ENCODE data around the gene SHB.
"Not testable (repeated sequence)": the region's sequence is repeated elsewhere in the genome, so short reads cannot be mapped to it uniquely, and the experiment has no call there.

The SHB gene

DNA sequence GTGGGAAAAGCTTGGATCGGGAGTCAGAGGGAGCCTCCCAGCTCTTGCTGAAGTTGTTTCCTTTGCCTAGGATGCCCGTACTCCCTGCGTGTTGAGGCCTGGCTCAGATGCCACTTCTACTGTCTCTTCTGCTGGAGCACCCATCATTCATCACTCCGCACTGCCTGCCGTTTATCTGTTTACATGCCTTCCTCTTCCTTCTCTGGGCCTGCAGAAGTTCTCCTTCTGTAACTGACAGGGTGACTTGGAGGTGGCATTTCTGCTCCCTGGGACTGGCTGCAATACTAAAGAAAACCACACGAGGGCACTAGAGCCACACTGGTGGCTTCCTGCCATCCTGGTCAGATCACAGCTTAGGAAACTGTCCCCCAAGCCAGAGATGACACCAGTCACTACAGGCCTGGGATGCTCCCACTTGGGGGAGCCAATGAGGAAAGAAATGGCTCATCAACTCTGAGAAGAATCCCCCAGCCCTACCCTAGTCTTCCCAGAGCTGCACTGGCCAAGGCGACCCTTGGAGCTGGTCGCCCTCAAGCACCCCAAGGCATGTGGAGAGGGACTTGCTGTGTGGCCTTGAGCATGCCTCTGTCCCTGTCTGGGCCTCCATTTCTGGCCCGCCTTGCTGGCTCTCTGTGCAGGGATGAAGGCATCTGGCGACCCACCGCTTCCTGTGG, 155.4 kb downstream of the SHB start:
- peak; percentile 91 for DNase-seq

DNA sequence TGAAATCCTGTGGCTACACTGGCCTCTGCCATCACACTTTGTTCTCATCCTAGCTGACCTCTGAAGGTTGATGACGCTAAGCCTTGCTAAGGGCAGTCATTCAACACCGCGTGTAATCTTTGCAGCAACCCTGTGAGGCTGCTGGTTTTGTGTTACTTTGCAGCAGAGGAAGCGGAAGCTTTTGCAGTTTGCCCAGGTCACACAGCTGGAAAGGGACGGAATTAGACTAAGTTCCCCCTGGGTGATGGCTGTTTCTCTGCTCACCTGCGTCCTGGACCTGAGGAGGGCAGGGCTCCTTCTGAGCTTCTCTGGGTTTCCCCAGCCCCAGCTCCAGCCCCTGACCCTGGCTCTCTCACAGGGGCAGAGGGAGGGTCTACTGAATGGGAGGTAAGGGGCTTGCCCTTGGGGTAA, 157.8 kb downstream of the SHB start:
- no peak for DNase-seq

DNA sequence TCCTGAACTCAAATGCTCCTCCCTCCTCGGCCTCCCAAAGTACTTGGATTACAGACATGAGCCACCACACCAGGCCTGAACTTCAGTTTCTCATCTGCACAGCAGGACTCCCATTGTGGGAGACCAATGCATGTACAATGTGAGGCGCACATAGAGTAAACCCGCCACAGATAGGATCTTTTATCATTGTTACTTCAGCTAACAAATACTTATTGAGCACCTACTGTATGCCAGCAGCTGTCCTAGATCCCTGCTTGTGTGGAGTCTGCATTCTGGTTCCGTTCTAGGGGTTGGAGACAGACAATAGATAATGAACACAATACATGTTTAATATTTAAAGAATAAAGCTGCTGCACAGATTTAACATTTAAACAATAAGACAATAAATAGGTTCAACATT, 158.8 kb downstream of the SHB start:
- DNase-seq = no peak

DNA sequence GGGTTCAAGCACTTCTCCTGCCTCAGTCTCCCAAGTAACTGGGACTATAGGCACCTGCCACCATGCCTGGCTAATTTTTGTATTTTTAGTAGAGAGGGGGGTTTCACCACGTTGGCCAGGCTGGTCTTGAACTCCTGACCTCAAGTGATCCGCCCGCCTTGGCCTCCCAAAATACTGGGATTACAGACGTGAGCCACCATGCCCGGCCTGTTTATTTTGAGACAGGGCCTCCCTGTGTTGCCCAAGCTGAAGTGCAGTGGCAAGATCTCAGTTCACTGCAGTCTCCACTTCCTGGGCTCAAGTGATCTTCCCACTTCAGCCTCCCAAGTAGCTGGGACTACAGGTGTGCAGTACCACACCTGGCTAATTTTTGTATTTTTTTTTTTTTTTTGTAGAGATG, 159.2 kb downstream of the SHB start:
- not testable (repeated sequence) for DNase-seq

DNA sequence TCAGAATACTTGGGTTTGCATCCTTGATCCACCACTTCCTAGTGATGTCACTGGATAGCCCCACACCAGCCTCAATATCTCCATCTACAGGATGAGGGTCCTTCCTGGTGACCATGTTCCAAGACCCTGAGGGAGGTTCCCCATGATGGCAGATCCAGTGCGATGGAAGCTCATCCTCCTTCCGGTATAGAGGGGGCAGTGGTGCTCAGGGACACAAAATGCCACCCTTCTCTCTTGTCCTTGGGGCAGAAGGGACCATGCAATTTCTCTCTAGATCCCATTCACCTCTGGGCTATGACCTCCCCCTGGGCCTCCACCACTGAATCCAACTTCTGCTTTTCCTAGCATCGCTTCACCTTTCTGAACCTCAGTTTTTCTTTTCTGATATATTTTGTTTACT, 159.7 kb downstream of the SHB start:
- DNase-seq = no peak

DNA sequence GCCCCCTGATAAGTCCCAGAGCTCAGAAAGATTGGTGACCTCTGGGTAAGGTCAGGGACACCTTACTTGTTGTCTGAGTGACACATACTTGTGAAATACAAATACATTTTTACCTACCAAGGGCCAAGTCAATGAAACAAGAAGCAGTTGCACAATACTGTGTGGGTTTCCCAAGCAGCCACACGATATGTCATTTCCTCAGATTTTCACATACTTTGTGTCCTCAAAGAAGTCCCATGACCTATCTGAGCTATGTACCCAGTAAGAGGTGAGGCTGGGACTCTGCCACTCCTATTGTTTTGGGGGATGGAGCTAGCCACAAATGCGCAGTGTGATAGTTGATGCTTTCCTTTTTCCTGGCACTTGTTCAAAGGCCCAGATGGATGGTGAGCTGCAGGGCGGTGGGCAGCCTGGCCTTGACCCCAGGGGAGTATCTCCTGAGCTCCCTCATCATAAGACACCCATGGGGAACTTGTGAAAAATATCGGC, 160.3 kb downstream of the SHB start:
- DNase-seq = peak; percentile 87

DNA sequence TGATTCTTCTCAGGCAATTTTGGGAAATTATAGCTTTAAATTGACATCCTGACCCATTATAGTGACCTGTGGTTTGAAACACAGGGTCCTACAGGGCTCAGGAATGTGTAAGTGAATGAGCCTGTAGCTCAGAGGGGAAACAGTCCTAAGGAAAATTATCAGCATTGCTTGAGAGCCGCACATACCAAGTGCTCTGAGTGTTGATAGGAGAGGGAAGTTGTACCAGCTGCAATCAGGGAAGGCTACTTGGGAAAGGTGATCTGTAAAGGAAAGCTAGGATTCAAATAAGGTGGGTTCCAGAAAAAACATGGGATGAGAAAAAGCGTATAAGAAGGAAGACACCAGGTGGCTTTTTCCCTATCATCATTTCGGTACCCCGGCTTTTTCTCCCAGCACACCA, 160.7 kb downstream of the SHB start:
- DNase-seq = no peak

DNA sequence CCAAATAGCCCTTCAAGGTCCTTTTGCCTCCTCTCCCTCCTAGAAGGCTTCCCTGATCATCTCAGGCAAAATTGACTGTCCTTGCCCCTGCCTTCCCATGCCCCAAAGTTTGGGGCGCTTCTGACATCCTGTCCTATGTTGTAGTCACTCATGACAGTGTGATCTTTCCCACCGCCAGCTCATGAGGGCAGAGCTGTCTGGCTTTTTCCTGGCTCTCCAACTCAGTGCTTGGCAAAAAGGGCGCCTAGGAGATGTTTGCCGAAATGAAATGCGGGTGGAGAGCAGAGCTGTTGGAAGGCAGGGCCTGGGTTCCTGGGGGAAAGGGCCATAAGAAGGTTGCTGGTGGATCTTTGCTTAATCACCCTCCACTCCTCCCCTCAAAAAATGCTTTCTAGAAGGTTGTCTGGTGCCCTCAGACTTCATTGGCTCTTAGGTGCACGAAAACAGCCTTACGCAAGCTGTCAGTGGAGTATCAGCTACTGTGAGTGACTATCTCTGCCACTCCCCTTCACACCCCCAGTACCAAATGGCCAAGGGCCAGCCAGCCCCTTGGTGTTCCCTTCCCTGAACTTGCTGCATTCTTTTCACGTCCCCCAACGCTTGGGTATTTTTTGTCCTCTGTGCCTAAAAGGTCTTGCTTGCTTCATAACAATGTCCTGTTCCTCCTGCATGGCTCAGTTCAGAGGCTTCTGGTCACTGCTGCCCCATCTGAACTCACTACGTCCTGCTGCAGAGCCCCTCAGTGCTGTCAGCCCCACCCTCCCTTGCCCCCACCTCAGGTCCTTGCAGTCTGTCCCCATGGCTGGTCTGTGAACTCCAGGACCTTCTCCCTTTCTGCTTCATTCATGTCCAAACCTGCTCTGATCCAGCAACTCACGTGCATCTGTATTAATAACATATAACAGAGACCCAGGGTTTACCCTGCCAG, 162.5 kb downstream of the SHB start:
- no peak for DNase-seq

DNA sequence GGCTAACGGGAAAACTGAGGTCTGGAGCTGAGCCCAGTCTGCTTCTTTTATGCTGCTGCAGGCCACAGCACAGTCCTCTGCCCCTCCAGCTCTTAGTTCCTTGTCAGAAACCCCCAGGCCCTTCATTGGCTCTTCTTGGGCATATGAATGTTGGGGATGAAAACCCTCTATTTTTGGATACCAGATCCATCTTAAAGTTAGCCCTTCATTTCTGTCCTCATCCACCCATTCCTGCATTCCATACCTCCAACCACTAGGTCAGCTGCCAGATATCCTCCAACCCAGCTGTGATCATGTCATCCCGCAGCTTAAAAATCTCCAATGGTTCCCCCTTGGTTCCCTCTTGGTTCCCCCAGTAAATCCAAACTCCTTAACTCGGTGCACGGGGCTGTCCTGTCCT, 163.3 kb downstream of the SHB start:
- no peak for DNase-seq

DNA sequence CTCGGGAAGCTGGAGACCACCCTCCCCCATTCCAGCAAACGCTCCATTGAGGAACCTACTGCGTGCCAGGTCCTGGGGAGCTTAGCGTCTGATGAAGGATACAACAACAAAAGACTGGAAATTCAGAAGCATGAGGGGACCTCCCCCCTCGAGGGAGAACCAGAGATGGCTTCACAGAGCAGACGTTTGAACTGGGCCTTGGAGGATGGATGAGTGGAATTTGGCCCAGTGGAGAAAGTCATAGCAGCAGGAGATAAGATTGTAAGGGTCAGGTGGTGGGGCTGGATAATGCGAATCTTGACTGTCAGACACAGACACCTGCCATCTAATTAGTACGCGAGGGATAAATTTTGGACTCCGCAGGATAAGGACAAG, 163.9 kb downstream of the SHB start:
- no peak for DNase-seq

DNA sequence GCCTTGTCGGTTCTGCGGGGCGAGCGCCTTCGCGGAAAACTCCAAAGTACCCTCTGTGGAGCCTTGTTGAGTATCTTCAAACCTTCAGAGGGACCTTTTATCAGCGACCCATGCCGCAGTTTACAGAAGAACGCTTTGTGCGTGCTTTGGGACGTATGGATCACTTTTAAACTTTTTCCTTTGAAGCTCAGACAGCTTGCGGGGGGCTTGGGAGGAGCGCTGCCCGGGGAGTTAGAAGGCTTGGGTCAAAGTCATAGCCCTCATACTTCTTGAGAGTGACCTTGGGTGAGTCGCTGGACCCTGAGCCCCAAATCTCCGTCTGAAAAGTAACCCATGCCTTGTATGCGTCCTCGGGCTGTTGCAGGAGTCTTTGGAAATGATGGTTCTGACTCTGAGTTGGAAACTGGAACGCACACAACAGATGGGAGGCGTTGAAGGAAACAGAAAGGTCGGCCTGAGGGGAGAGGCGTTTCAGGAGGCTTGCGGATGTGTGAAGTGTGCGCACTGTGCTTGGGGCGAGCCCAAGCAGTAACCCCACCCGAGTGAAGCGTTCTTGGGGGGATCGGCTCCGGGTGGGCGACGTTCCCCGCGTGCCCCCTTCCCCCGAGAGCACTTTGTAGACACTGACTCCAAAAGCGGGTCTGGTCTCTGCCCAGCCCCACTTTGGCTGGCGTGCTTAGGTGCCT, 164.4 kb downstream of the SHB start:
- DNase-seq = peak; percentile 19

DNA sequence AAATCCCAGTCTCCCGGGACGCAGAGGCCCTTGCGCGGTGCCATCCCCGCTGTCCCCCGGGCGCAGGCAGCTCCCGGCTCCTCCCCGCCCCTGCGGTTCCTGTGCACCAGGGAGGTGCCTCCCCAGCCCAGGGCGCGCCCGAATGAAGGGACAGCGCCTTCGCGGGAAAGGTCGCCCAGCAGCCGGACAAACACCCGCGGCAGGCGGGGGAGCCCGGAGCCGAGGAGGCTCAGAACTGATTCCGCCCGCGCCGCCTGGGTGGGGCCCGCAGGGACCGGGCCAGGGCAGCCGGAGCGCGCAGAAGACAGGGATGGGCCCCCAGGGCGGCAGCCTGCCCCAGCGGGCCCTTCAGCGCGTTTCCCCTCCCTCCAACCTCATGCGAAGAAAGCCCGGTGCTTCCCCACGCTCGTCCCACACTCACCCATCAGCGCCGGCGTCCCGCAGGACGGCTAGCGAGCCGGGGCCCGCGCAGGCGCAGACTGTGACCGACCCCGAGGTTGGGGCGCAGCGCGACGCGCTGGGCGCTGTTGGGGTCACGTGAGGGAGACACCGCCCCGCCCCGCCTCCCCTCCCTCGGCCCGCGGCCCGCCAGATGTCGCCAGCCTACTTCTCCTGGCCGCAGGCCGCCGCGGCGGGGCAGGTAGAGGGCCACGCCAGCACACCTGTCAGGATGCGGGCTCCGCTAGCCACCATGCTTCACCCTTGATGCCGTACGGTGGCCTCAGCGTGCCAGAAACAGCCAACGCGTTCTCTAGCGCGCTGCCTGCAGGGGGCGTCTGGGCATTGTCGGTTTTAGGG, 165.2 kb downstream of the SHB start, which contains the start of gene SLC25A51:
TSS of gene SLC25A51 (minus strand) at position 481 of the 798 bp plus-strand sequence. CDS start 15,577 bp downstream, outside the sequence.
- peak; percentile 94 for DNase-seq

DNA sequence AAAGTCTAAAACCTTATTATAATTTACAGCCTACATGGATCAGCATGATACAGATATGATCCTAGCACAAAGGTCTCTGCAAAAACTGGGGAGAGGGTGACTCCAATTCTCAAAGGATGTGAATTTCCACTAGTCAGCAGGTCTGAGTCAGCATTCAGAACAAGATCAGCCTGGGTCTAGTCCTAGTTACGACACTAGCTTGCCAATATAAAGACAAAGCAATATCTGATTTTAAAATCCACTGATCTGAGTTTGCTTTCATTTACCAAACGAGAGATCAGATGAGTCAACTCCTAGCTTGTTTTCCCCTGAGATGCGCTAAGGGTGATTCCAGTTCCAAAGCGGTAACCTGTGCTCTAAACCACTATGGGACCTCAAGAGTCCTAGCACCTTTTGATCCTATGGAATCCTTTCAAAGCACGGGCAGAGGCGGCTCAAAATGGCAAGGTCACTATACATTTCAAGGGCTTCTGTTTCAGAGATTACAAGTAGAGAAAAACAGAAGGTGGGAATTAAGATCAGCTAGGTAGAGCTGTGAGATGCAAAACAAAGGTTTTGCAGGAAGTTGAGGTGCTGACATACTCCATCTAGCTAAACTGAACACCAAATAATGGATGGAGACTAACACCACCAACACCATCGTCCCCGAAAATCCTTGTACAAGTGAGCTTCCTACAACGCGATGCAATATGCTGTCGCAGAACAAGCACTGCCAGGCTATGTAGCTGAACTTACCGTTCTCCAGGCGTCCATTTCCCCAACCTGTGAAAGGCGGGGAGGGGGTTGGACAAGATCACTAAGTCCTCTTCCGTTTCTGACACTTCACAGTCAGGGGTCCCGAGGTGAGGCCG, 166.0 kb downstream of the SHB start:
- DNase-seq = peak; percentile 43

DNA sequence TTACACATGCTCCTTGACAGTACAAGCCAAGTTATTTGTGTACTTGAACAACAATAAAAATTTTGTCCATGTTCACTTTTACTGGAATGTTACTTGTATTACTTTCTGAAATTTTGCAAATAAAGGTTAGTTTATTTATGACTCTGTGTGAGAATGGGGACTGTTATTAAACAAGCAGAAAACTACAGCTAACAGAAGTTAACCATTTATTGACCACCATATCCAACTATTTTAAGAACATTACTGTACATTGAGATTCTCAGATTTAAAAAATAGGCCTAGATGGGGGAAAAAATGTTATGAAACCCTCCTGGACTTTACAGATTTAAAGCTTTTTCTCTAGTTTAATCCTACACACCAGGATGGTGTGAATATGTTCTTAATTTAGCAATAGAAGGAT, 166.9 kb downstream of the SHB start:
- DNase-seq = no peak

DNA sequence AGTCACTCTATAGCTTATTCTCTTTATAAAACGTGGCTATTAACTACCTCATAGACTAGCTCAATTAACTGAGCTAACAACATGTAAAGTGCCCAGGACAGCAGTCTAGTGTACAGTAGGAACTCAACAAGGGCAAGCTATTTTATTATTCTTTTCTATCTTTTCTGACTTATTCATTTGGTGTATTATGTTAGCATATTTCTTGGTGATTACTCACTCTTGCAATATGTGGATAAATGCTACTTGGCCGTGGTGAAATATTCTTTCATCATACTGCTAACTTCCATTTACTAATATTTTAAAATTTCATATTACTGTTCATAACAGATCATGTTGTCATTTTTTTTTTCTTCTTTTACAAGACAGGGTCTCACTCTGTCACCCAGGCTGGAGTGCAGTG, 170.0 kb downstream of the SHB start:
- no peak for DNase-seq

DNA sequence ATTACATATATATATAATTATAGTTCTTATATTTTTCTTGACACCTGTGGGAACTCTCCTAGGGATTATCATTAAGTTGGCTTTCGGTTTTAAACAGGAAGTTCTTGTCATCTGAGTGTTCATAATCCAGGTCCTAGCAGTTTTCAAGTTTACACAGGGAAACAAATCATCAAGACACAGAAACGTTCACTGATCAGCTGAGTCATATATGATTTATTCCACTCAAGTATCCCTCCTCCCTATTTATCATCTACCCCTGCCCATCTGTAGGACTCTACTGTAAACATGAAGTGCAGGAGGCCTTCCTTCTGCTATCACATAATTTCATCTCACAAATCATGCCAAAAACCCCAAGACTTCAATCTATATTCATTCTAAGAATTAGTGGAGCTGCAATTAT, 171.4 kb downstream of the SHB start:
- no peak for DNase-seq

DNA sequence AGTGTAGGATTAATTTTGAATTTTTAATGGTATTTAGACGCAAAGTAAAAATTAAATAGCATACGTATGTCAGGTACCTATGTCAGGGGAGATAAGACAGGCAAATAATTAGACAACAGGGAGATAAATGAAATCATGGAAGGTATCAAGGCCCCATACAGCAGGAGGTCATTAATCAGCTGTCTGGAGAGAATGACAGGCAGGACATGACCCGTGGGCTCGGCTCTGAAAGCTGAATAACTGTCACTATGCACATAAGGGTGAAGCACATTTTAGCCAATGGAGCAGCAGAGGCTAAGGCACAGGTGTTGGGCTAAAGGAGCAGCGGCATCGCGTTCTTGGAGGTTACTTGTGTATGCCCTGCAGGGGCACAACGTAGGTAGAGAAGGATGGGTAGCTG, 177.0 kb downstream of the SHB start:
- no peak for DNase-seq

DNA sequence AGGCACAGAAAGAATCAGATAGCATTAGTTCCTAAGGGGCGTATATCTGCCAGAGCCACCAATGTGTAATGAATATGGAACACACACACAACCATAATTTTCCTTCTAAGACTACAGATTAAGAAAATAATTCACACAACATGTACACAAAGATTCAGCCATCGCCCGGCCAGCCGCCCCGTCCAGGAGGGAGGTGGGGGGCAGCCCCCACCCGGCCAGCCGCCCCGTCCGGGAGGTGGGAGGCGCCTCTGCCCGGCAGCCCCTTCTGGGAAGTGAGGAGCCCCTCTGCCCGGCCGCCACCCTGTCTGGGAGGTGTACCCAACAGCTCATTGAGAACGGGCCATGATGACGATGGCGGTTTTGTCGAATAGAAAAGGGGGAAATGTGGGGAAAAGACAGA, 178.0 kb downstream of the SHB start:
- not testable (repeated sequence) for DNase-seq

DNA sequence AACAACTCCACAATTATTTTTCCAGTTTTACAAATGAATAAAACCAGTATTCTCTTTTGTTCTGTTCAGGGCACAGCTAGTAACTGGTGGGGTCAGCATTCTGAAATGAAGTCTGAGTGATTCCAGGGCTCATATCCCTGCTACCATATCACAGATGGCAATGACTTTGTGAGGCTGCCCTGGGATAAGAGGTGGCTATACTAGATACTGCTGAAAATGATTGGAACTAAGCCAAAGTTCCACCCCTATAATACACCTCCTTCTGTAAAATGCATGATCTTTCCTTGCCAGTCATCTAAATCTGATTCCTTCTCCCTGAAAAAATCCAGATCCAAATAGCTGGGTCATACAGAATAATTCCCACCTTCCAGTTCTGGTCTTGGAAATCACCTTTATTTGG, 179.5 kb downstream of the SHB start:
- no peak for DNase-seq

DNA sequence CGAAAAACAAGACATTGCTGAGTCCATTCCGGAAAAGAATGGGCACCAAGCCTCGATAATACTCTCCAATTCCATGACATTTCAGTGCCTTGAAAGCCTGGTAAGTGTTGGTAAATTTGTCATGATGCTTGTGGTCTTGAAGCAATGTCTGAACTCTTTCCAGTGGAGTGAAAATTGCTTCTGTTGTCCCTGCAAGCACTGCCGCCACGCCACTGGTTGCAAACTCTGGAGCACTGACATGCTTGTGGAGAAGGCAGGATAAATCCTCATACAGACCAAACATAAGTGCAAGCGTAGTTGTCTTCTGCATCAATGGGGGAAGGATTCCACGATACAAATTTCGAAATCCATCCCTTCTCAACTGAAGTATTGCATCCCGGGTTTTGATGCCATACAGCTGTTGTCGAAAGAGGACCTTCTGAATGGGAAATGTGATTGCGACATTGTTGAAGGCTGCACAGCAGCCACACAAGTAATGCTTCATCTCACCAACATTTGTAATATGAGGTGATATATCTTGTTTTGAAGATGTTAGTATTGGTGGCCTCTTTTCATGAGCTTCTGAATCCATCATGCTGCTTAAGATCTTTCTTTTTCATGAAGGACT, 180.9 kb downstream of the SHB start:
- DNase-seq = peak; percentile 51

DNA sequence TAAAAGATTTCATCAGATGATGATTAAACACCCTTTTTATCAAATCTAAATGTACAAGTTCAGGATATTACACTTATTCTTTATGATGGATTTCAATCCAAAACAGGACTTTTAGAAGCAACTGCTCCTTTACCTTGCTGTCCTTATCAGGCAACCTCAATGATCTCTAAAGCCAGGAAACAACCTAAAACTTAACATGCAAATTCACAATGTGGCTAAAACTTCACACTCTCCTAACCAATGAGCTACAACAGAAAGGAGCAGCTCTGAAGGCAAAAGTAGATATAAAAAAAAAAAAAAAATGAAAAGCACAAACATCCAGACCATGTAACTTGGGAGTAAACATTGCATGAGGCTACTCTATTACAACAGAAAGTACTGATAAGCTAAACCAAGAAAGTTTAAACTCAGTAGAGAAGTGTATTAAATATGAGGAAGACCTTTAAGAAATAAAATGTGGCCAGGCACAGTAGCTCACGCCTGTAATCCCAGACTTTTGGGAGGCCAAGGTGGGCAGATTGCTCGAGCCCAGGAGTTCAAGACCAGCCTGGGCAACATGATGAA, 188.0 kb downstream of the SHB start:
- DNase-seq = no peak

Measured in suppressor macrophage treated with lipopolysaccharide for 4 hours (primary cell).